Measurements from ENCODE around the gene IL1RAPL1. TPM values are rescaled to one million over a fixed set of nuclear protein-coding genes. Genes with fewer than 3 reads are reported as not detected.

Gene IL1RAPL1
- polyA plus RNA-seq, 1 donor from 2014 or later: not detected

DNA sequence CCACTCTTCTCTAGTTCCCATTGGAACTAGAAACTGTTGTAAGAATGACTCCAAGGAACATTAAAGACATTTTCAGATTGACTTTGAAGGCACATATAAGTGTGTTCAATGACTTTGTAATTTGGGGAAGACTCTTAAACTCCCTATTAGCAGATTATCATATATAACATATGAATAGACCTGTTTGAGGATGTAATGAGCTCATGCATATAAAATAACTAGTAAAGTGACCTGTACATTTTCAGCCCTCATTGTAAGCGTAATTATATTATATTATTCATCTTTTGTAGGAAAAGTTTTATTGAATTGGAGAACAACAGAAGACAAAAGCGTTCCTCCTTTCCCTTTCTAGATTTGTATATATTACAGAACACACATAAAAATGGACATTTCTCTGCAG is 455.1 kb downstream of the IL1RAPL1 start:
- no peak for TF ChIP-seq POLR2AphosphoS5 (IDR thresholded peaks at IDR 0.05)
- no peak for TF ChIP-seq RAD21 (conservative IDR thresholded peaks at IDR 0.05)
- no peak for TF ChIP-seq MXI1 (conservative IDR thresholded peaks at IDR 0.05; ENCODE audit: poor library complexity, severe bottlenecking)
- TF ChIP-seq, protein P1, sequence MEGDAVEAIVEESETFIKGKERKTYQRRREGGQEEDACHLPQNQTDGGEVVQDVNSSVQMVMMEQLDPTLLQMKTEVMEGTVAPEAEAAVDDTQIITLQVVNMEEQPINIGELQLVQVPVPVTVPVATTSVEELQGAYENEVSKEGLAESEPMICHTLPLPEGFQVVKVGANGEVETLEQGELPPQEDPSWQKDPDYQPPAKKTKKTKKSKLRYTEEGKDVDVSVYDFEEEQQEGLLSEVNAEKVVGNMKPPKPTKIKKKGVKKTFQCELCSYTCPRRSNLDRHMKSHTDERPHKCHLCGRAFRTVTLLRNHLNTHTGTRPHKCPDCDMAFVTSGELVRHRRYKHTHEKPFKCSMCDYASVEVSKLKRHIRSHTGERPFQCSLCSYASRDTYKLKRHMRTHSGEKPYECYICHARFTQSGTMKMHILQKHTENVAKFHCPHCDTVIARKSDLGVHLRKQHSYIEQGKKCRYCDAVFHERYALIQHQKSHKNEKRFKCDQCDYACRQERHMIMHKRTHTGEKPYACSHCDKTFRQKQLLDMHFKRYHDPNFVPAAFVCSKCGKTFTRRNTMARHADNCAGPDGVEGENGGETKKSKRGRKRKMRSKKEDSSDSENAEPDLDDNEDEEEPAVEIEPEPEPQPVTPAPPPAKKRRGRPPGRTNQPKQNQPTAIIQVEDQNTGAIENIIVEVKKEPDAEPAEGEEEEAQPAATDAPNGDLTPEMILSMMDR (IDR thresholded peaks at IDR 0.05; ENCODE audit: poor library complexity, severe bottlenecking): no peak
- no peak for TF ChIP-seq EP300 (conservative IDR thresholded peaks at IDR 0.05; ENCODE audit: poor library complexity, severe bottlenecking)
- no peak for TF ChIP-seq SMC3 (conservative IDR thresholded peaks at IDR 0.05; ENCODE audit: poor library complexity)
- TF ChIP-seq TAF1 (IDR thresholded peaks at IDR 0.05; ENCODE audit: low read depth): no peak
- TF ChIP-seq, protein P2, sequence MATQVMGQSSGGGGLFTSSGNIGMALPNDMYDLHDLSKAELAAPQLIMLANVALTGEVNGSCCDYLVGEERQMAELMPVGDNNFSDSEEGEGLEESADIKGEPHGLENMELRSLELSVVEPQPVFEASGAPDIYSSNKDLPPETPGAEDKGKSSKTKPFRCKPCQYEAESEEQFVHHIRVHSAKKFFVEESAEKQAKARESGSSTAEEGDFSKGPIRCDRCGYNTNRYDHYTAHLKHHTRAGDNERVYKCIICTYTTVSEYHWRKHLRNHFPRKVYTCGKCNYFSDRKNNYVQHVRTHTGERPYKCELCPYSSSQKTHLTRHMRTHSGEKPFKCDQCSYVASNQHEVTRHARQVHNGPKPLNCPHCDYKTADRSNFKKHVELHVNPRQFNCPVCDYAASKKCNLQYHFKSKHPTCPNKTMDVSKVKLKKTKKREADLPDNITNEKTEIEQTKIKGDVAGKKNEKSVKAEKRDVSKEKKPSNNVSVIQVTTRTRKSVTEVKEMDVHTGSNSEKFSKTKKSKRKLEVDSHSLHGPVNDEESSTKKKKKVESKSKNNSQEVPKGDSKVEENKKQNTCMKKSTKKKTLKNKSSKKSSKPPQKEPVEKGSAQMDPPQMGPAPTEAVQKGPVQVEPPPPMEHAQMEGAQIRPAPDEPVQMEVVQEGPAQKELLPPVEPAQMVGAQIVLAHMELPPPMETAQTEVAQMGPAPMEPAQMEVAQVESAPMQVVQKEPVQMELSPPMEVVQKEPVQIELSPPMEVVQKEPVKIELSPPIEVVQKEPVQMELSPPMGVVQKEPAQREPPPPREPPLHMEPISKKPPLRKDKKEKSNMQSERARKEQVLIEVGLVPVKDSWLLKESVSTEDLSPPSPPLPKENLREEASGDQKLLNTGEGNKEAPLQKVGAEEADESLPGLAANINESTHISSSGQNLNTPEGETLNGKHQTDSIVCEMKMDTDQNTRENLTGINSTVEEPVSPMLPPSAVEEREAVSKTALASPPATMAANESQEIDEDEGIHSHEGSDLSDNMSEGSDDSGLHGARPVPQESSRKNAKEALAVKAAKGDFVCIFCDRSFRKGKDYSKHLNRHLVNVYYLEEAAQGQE (IDR thresholded peaks at IDR 0.05; ENCODE audit: borderline replicate concordance): no peak
- no peaks in the 10 kb centered on the region for H3K27me3 ChIP-seq (ENCODE audit: insufficient read depth, low read depth, low read length)

DNA sequence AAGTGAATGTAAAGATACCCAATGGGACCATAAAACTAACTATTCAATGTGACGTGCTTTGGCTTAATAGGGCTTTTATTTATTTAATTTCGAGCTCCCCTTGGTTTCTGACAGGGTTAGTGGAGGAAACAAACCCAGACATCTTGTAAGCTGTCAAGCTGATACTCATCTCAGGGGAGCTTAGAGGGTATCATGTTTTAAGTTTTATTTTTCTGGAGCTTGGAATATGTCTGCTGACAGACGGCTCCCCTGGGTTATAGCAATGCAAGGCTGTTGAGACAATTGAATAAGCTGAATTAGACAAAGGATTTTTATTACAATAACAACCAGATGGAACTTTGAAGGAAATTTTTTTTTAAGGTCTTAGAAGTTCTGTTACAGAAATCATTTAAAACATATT is 456.5 kb downstream of the IL1RAPL1 start:
- Histone ChIP-seq H3K79me2 (replicated peaks; ENCODE audit: insufficient read depth, low read length) (no peaks in the 10 kb centered on the region), H3K27me3 (ENCODE audit: insufficient read depth, low read depth, low read length) (no peaks in the 10 kb centered on the region), H2AFZ (ENCODE audit: low read depth, low read length) (no peak overlapping the region), H3F3A (ENCODE audit: insufficient read depth, low read length, poor library complexity, severe bottlenecking) (no peaks in the 10 kb centered on the region), H3K27ac (ENCODE audit: low read length) (no peak overlapping the region), H3K9me2 (ENCODE audit: insufficient read depth, low read length) (no peaks in the 10 kb centered on the region), H3K36me3 (ENCODE audit: insufficient read depth, low read length) (no peaks in the 10 kb centered on the region), H3K9ac (ENCODE audit: low read length) (no peak overlapping the region), H3K4me2 (ENCODE audit: low read length) (no peak overlapping the region), H3K9me3 (ENCODE audit: low read length) (no peaks in the 10 kb centered on the region), H3K4me3 (ENCODE audit: low read length) (no peak overlapping the region), H4K20me1 (ENCODE audit: insufficient read depth) (no peaks in the 10 kb centered on the region)
- no peak for TF ChIP-seq TAF1 (IDR thresholded peaks at IDR 0.05; ENCODE audit: low read depth)
- TF ChIP-seq, protein P1 (IDR thresholded peaks at IDR 0.05; ENCODE audit: poor library complexity, severe bottlenecking): no peak
- no peak for TF ChIP-seq SMC3 (conservative IDR thresholded peaks at IDR 0.05; ENCODE audit: poor library complexity)
- TF ChIP-seq, protein P2 (IDR thresholded peaks at IDR 0.05; ENCODE audit: borderline replicate concordance): no peak
- no peak for TF ChIP-seq POLR2AphosphoS5 (IDR thresholded peaks at IDR 0.05)
- TF ChIP-seq EP300 (conservative IDR thresholded peaks at IDR 0.05; ENCODE audit: poor library complexity, severe bottlenecking): no peak
- TF ChIP-seq RAD21 (conservative IDR thresholded peaks at IDR 0.05): no peak
- TF ChIP-seq EZH2 (IDR thresholded peaks at IDR 0.05; ENCODE audit: borderline replicate concordance, insufficient read depth, low read length, poor library complexity, severe bottlenecking): no peak
- no peak for TF ChIP-seq MXI1 (conservative IDR thresholded peaks at IDR 0.05; ENCODE audit: poor library complexity, severe bottlenecking)

More for the DNA sequence above, 455.1 kb downstream of the IL1RAPL1 start:
- H3K9me3 ChIP-seq (ENCODE audit: low read length): no peaks in the 10 kb centered on the region
- no peaks in the 10 kb centered on the region for H3F3A ChIP-seq (ENCODE audit: insufficient read depth, low read length, poor library complexity, severe bottlenecking)
- no peak overlapping the region for H3K4me2 ChIP-seq (ENCODE audit: low read length)
- H2AFZ ChIP-seq (ENCODE audit: low read depth, low read length): no peak overlapping the region
- no peak overlapping the region for H3K27ac ChIP-seq (ENCODE audit: low read length)
- no peaks in the 10 kb centered on the region for H4K20me1 ChIP-seq (ENCODE audit: insufficient read depth)
- H3K36me3 ChIP-seq (ENCODE audit: insufficient read depth, low read length): no peaks in the 10 kb centered on the region
- no peaks in the 10 kb centered on the region for H3K79me2 ChIP-seq (replicated peaks; ENCODE audit: insufficient read depth, low read length)
- H3K4me3 ChIP-seq (ENCODE audit: low read length): no peak overlapping the region
- H3K9me2 ChIP-seq (ENCODE audit: insufficient read depth, low read length): no peaks in the 10 kb centered on the region
- H3K9ac ChIP-seq (ENCODE audit: low read length): no peak overlapping the region
